HepG2 (cell line): Measurements from ENCODE around the gene SPDL1. TPM values are rescaled to one million over a fixed set of nuclear protein-coding genes. Genes with fewer than 3 reads are reported as not detected.

Experiments
- ARID4A ChIP-seq: sonication (generic); formaldehyde crosslinking; IDR thresholded peaks from 2 replicates; pipeline ENCODE4 v1.5.0; 2020; ENCODE audit warnings: mild to moderate bottlenecking, missing genetic modification reagents, borderline replicate concordance
- CEBPG ChIP-seq: IDR thresholded peaks from 2 replicates; pipeline ENCODE4 v1.6.1; 2016
- CREB1 ChIP-seq, 2 experiments: fragments of 450-650 bp in 1 of 2; IDR thresholded peaks; 2 replicates each; pipeline ENCODE4 v1.6.1; 2016 to 2017; ENCODE audit warnings: control low read depth in 1 of 2, mild to moderate bottlenecking in 1 of 2, missing compliant biosample characterization in 1 of 2, missing genetic modification characterization in 1 of 2
- GRHL1 ChIP-seq: sonication (generic); formaldehyde crosslinking; conservative IDR thresholded peaks from 2 replicates; pipeline ENCODE4 v1.8.0; 2022; ENCODE audit warnings: missing genetic modification reagents
- HNF1A ChIP-seq, 2 experiments: sonication (generic) in 1 of 2; formaldehyde crosslinking in 1 of 2; IDR thresholded peaks; 2 replicates each; pipeline versions ENCODE4 v1.4.0 to v1.6.1; 2016 to 2020; ENCODE audit warnings: borderline replicate concordance in 1 of 2, low read depth in 1 of 2, mild to moderate bottlenecking in 1 of 2, missing genetic modification reagents in 1 of 2
- KAT2B ChIP-seq: fragments of 150-350 bp; IDR thresholded peaks from 2 replicates; pipeline ENCODE4 v1.6.1; 2014; ENCODE audit warnings: low read depth, low read length, borderline replicate concordance
- PBX2 ChIP-seq: IDR thresholded peaks from 2 replicates; pipeline ENCODE4 v1.6.1; 2016; ENCODE audit warnings: control low read depth
- PRDM10 ChIP-seq: sonication (generic); formaldehyde crosslinking; IDR thresholded peaks from 2 replicates; pipeline ENCODE4 v1.4.0; 2020; ENCODE audit warnings: low read depth, missing genetic modification reagents
- ZNF563 ChIP-seq: sonication (generic); formaldehyde crosslinking; IDR thresholded peaks from 2 replicates; pipeline ENCODE4 v1.8.0; 2022; ENCODE audit warnings: mild to moderate bottlenecking, moderate library complexity, missing genetic modification reagents
- ZNF569 ChIP-seq: sonication (generic); formaldehyde crosslinking; IDR thresholded peaks from 2 replicates; pipeline ENCODE4 v1.5.0; 2020; ENCODE audit warnings: mild to moderate bottlenecking, missing genetic modification reagents, moderate library complexity, borderline replicate concordance
- ZNF879 ChIP-seq: sonication (generic); formaldehyde crosslinking; IDR thresholded peaks from 2 replicates; pipeline ENCODE4 v1.8.1; 2023; ENCODE audit warnings: missing genetic modification reagents
- polyA plus RNA-seq, 8 experiments: library from polyadenylated mRNA; depleted of rRNA in 3 of 8; stranded (reverse) in 7 of 8; unstranded in 1 of 8; fragments of >200 nt; fragmentation: Illumina TruSeq in 4 of 8; extraction: Trizol in 4 of 8; gene quantifications; 2 replicates each; pipeline versions ENCODE4 v1.2.1 to v1.2.3, GENCODE V29; 2011 to 2016; ENCODE audit warnings: low read depth in 4 of 8, missing spikeins in 1 of 8, mixed read lengths in 1 of 8; ENCODE audit not compliant: insufficient read depth in 1 of 8
- total RNA-seq, 5 experiments: library from RNA; depleted of rRNA; stranded (reverse); fragments of >200 nt; fragmentation: Illumina TruSeq; extraction: Trizol; gene quantifications; 2 replicates each; pipeline ENCODE4 v1.2.3, GENCODE V29; 2016; ENCODE audit warnings: low read depth in 1 of 5

Gene SPDL1
- total and polyA plus RNA-seq, 2 of the 13 experiments (the other 11 are each of a cell fraction or from before 2014, with no cell fraction given) = 10.9 to 36.6 TPM

- TF ChIP-seq ARID4A (CRISPR knock-in tag) = peak; percentile 79
- TF ChIP-seq ZNF569 (CRISPR knock-in tag) = no peak
- TF ChIP-seq HNF1A (IDR thresholded peaks at IDR 0.05; ENCODE audit: low read depth) = no peak
- peak; percentile 41; the same call in 1 of the 2 replicates for TF ChIP-seq HNF1A (CRISPR knock-in tag; IDR thresholded peaks at IDR 0.05; ENCODE audit: borderline replicate concordance)
- TF ChIP-seq CEBPG (CRISPR knock-in tag) = no peak
- no peak for TF ChIP-seq CREB1 (IDR thresholded peaks at IDR 0.05)
- 0 out of 2 replicates have a peak, but pooled peaks have one; percentile 27 for TF ChIP-seq CREB1 (CRISPR knock-in tag; IDR thresholded peaks at IDR 0.05)
- no peak for TF ChIP-seq PBX2 (CRISPR knock-in tag)
- no peak for TF ChIP-seq GRHL1 (CRISPR knock-in tag)
- TF ChIP-seq ZNF563 (CRISPR knock-in tag) = peak; percentile 75; the same call in 1 of the 2 replicates
- no peak for TF ChIP-seq ZNF879
- TF ChIP-seq KAT2B = no peak
- TF ChIP-seq PRDM10 = peak; percentile 46; the same call in 1 of the 2 replicates
These were observed at the start of gene SPDL1 (continued) for GRCh38 chr5:169583424-169584220.
